Nephron progenitor cell (in vitro differentiated cells): Measurements from ENCODE around the gene LMNB1.

Source experiments
- DNase-seq: peaks from one replicate; pipeline ENCODE4 v3.0.0; 2021
- H3K27ac Mint-ChIP-seq: 2 replicates; pipeline ENCODE4 v1.8.0; 2021; ENCODE audit warnings: mild to moderate bottlenecking, moderate library complexity, mixed read lengths
- H3K27me3 Mint-ChIP-seq: 2 replicates; pipeline ENCODE4 v1.8.0; 2021; ENCODE audit warnings: mild to moderate bottlenecking, low read depth, mixed read lengths; ENCODE audit not compliant: poor library complexity
- H3K36me3 Mint-ChIP-seq: 2 replicates; pipeline ENCODE4 v1.8.0; 2021; ENCODE audit warnings: low read depth, mixed read lengths
- H3K4me1 Mint-ChIP-seq: 2 replicates; pipeline ENCODE4 v1.8.0; 2021; ENCODE audit warnings: mixed read lengths
- H3K4me3 Mint-ChIP-seq: 2 replicates; pipeline ENCODE4 v1.8.0; 2021; ENCODE audit warnings: mild to moderate bottlenecking, moderate library complexity, mixed read lengths
- H3K9me3 Mint-ChIP-seq: 2 replicates; pipeline ENCODE4 v1.8.0; 2021; ENCODE audit warnings: mild to moderate bottlenecking, moderate library complexity, mixed read lengths
- TF ChIP-seq, protein P1 (sequence below): fragments of 200-600 bp; sonication (generic); IDR thresholded peaks from 2 replicates; pipeline ENCODE4 v1.5.0; 2021; ENCODE audit warnings: antibody characterized with exemption

Gene LMNB1

DNA sequence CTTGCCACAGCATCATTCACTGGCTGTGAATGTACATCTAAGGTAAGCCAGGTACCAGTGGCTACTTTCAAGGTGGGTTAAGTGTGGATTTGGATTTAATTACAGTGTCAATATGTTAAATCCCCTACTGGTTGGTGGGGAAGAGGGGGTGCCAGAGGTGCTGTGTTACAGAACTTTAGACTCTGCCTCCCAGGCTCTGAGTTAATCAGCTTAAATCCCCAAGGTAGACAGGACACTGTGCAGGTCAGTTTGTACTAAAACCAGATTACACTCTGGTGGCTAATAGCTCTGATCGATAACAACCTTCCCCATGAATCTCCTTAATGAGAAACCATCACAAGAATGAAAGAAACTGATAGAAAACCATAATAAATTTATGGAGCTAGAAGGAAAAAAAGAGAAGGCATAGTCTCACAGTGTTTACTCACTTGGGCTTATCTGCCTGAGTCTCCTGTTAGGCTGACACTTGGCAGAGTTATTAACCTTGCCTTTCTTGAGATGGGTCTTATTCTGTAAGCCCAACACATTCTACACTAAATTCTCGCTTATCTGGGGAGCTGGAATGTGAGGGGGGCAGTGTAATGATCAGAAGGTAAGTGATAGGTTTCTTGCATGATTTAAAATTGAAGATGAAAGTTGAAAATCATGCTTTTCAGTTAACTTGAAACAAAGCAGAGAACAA is 106.8 kb downstream of the LMNB1 start:
- DNase-seq = no peak
- H3K27ac Mint-ChIP-seq = no peak overlapping the region
- TF ChIP-seq, protein P1, sequence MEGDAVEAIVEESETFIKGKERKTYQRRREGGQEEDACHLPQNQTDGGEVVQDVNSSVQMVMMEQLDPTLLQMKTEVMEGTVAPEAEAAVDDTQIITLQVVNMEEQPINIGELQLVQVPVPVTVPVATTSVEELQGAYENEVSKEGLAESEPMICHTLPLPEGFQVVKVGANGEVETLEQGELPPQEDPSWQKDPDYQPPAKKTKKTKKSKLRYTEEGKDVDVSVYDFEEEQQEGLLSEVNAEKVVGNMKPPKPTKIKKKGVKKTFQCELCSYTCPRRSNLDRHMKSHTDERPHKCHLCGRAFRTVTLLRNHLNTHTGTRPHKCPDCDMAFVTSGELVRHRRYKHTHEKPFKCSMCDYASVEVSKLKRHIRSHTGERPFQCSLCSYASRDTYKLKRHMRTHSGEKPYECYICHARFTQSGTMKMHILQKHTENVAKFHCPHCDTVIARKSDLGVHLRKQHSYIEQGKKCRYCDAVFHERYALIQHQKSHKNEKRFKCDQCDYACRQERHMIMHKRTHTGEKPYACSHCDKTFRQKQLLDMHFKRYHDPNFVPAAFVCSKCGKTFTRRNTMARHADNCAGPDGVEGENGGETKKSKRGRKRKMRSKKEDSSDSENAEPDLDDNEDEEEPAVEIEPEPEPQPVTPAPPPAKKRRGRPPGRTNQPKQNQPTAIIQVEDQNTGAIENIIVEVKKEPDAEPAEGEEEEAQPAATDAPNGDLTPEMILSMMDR = no peak
- H3K4me3 Mint-ChIP-seq = no peak overlapping the region
- peaks cover 16% of the 10 kb centered on the region for H3K4me1 Mint-ChIP-seq
- H3K9me3 Mint-ChIP-seq = no peaks in the 10 kb centered on the region
- peaks cover 4% of the 10 kb centered on the region for H3K36me3 Mint-ChIP-seq
- no peaks in the 10 kb centered on the region for H3K27me3 Mint-ChIP-seq

DNA sequence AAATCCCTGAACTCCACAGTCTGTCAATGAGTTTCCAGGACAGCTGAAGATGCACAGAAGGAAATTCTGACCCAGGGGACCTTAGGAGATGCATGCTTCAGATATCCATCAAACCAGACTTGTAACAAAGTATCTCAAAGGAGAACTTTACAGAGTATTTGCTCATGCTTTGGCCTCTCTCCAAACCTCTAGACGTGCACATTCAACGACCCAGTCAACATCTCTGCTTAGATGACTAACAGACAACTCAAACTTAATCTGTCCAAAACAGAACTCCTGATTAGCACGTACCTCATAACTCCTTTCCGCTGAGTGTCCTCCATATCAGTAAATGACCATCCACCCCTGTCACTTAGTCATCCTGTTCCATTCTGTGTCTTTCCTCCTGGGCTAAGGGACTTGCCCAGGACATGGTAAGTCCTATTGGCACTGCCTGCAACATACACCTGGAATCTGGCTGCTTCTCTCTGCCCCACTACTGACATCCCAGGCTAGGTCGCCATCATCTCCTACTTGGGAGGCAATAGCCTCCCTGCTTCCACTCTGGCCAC is 107.4 kb downstream of the LMNB1 start:
- TF ChIP-seq, protein P1 = no peak
- no peak for DNase-seq

More for the DNA sequence above, 107.4 kb downstream of the LMNB1 start:
- H3K4me3 Mint-ChIP-seq = no peak overlapping the region
- no peaks in the 10 kb centered on the region for H3K27me3 Mint-ChIP-seq
- H3K36me3 Mint-ChIP-seq = peaks cover 8% of the 10 kb centered on the region
- peaks cover 10% of the 10 kb centered on the region for H3K4me1 Mint-ChIP-seq
- H3K27ac Mint-ChIP-seq = no peak overlapping the region
- H3K9me3 Mint-ChIP-seq = no peaks in the 10 kb centered on the region
